HepG2 (cell line): ENCODE results near the gene HOXD1. TPM values are rescaled to one million over a fixed set of nuclear protein-coding genes. Genes with fewer than 3 reads are reported as not detected.

Source experiments
- AHDC1 ChIP-seq: sonication (generic); formaldehyde crosslinking; IDR thresholded peaks from 2 replicates; pipeline ENCODE4 v1.5.1; 2020; ENCODE audit warnings: mild to moderate bottlenecking, missing genetic modification reagents, borderline replicate concordance
- ARNTL ChIP-seq: sonication (generic); formaldehyde crosslinking; IDR thresholded peaks from 2 replicates; pipeline ENCODE4 v1.4.0; 2020; ENCODE audit warnings: mild to moderate bottlenecking, missing genetic modification reagents
- CBFB ChIP-seq: sonication (generic); formaldehyde crosslinking; IDR thresholded peaks from 2 replicates; pipeline ENCODE4 v1.4.0; 2020; ENCODE audit warnings: missing genetic modification reagents
- HOXA5 ChIP-seq: sonication (generic); formaldehyde crosslinking; IDR thresholded peaks from 2 replicates; pipeline ENCODE4 v1.4.0; 2020; ENCODE audit warnings: missing genetic modification reagents
- JARID2 ChIP-seq: sonication (generic); formaldehyde crosslinking; IDR thresholded peaks from 2 replicates; pipeline ENCODE4 v1.8.1; 2023; ENCODE audit warnings: missing genetic modification reagents, inconsistent platforms; ENCODE audit not compliant: insufficient replicate concordance
- MEIS1 ChIP-seq: sonication (generic); formaldehyde crosslinking; IDR thresholded peaks from 2 replicates; pipeline ENCODE4 v1.9.0; 2021; ENCODE audit warnings: mild to moderate bottlenecking, missing genetic modification reagents, moderate library complexity, borderline replicate concordance
- NCOA1 ChIP-seq: sonication (generic); formaldehyde crosslinking; IDR thresholded peaks from 2 replicates; pipeline ENCODE4 v1.9.0; 2021; ENCODE audit warnings: missing genetic modification reagents
- NRL ChIP-seq: sonication (generic); formaldehyde crosslinking; IDR thresholded peaks from 2 replicates; pipeline ENCODE4 v1.5.0; 2020; ENCODE audit warnings: missing genetic modification reagents, mild to moderate bottlenecking, moderate library complexity, borderline replicate concordance
- RBM39 ChIP-seq: fragments of 200-400 bp; formaldehyde crosslinking; IDR thresholded peaks from one replicate; pipeline ENCODE4 v1.6.1; 2018; ENCODE audit warnings: antibody characterized with exemption, mild to moderate bottlenecking, low read depth, low read length; ENCODE audit not compliant: poor library complexity, severe bottlenecking
- ZNF296 ChIP-seq: sonication (generic); formaldehyde crosslinking; conservative IDR thresholded peaks from 2 replicates; pipeline ENCODE4 v1.5.0; 2020; ENCODE audit warnings: mild to moderate bottlenecking, missing genetic modification reagents
- ZNF552 ChIP-seq: sonication (generic); formaldehyde crosslinking; IDR thresholded peaks from 2 replicates; pipeline ENCODE4 v1.9.0; 2022; ENCODE audit warnings: missing genetic modification reagents, mild to moderate bottlenecking, borderline replicate concordance
- ZNF569 ChIP-seq: sonication (generic); formaldehyde crosslinking; IDR thresholded peaks from 2 replicates; pipeline ENCODE4 v1.5.0; 2020; ENCODE audit warnings: mild to moderate bottlenecking, missing genetic modification reagents, moderate library complexity, borderline replicate concordance
- ZSCAN12 ChIP-seq: sonication (generic); formaldehyde crosslinking; IDR thresholded peaks from 2 replicates; pipeline ENCODE4 v1.9.0; 2021; ENCODE audit warnings: mild to moderate bottlenecking, missing genetic modification reagents
- polyA plus RNA-seq, 8 experiments: library from polyadenylated mRNA; depleted of rRNA in 3 of 8; stranded (reverse) in 7 of 8; unstranded in 1 of 8; fragments of >200 nt; fragmentation: Illumina TruSeq in 4 of 8; extraction: Trizol in 4 of 8; gene quantifications; 2 replicates each; pipeline versions ENCODE4 v1.2.1 to v1.2.3, GENCODE V29; 2011 to 2016; ENCODE audit warnings: low read depth in 4 of 8, missing spikeins in 1 of 8, mixed read lengths in 1 of 8; ENCODE audit not compliant: insufficient read depth in 1 of 8
- total RNA-seq, 5 experiments: library from RNA; depleted of rRNA; stranded (reverse); fragments of >200 nt; fragmentation: Illumina TruSeq; extraction: Trizol; gene quantifications; 2 replicates each; pipeline ENCODE4 v1.2.3, GENCODE V29; 2016; ENCODE audit warnings: low read depth in 1 of 5
- TF ChIP-seq, protein P1 (sequence below): sonication (generic); formaldehyde crosslinking; IDR thresholded peaks from 2 replicates; pipeline ENCODE4 v1.5.0; 2020; ENCODE audit warnings: missing genetic modification reagents, mild to moderate bottlenecking, borderline replicate concordance
- TF ChIP-seq, protein P2 (sequence below): sonication (generic); formaldehyde crosslinking; IDR thresholded peaks from 2 replicates; pipeline ENCODE4 v1.4.0; 2020; ENCODE audit warnings: missing genetic modification reagents, low read depth, mild to moderate bottlenecking, borderline replicate concordance
- TF ChIP-seq, protein P3 (sequence below): sonication (generic); formaldehyde crosslinking; conservative IDR thresholded peaks from 2 replicates; pipeline ENCODE4 v1.8.1; 2023; ENCODE audit warnings: missing genetic modification reagents
- TF ChIP-seq, protein P4 (sequence below): sonication (generic); formaldehyde crosslinking; IDR thresholded peaks from 2 replicates; pipeline ENCODE4 v1.4.0; 2020; ENCODE audit warnings: missing genetic modification reagents

Gene HOXD1
- total and polyA plus RNA-seq, 2 of the 13 experiments (the other 11 are each of a cell fraction or from before 2014, with no cell fraction given), result 10.0 to 22.3 TPM

DNA sequence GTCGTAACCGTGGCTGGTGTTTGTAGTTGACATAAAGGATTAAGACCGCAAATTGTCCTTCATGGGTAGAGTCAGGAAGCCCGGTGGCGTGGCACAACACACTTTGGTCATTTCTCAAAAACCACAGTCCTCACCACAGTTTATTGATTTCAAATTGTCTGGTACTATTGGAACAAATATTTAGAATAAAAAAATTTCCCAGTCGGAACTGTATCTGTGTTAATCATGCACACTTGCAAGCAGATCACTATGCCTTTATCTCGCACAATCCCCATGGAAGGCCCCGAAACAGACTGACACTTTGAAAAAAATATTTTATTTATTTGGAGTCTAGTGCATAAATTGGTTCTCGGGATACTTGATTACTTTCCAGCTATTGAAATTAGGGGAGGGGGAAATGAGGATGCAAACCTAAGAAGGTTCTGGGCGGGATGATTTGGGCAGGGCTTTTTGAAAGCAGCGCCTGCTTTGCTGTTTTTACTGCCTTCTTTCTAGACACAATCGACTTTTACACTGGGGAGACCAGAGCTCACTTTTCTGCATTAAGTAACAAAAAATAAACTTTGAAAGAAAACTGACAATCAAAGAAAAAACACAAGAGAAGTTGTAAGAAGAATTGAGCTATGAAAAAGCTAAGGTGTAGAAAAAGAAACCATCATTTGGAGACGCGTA, 15.4 kb upstream of the HOXD1 start (continued):
- TF ChIP-seq, protein P1, sequence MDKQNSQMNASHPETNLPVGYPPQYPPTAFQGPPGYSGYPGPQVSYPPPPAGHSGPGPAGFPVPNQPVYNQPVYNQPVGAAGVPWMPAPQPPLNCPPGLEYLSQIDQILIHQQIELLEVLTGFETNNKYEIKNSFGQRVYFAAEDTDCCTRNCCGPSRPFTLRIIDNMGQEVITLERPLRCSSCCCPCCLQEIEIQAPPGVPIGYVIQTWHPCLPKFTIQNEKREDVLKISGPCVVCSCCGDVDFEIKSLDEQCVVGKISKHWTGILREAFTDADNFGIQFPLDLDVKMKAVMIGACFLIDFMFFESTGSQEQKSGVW, result no peak
- TF ChIP-seq ZNF296 (CRISPR knock-in tag), result no peak
- TF ChIP-seq AHDC1, result peak; percentile 53; the same call in 1 of the 2 replicates
- no peak for TF ChIP-seq ZSCAN12 (CRISPR knock-in tag)
- TF ChIP-seq ZNF569 (CRISPR knock-in tag), result no peak
- TF ChIP-seq, protein P2, sequence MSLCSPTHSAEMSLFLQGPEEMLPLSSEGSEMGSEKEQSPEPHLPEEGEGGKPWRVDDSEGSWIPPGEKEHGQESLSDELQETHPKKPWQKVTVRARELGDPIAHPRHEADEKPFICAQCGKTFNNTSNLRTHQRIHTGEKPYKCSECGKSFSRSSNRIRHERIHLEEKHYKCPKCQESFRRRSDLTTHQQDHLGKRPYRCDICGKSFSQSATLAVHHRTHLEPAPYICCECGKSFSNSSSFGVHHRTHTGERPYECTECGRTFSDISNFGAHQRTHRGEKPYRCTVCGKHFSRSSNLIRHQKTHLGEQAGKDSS (CRISPR knock-in tag), result no peak
- no peak; the same call in 1 of the 2 replicates for TF ChIP-seq ZNF552 (CRISPR knock-in tag)
- TF ChIP-seq HOXA5 (CRISPR knock-in tag), result peak; percentile 72; the same call in 1 of the 2 replicates
- TF ChIP-seq CBFB, result peak; percentile 99
- TF ChIP-seq NCOA1 (CRISPR knock-in tag), result no peak
- TF ChIP-seq, protein P3, sequence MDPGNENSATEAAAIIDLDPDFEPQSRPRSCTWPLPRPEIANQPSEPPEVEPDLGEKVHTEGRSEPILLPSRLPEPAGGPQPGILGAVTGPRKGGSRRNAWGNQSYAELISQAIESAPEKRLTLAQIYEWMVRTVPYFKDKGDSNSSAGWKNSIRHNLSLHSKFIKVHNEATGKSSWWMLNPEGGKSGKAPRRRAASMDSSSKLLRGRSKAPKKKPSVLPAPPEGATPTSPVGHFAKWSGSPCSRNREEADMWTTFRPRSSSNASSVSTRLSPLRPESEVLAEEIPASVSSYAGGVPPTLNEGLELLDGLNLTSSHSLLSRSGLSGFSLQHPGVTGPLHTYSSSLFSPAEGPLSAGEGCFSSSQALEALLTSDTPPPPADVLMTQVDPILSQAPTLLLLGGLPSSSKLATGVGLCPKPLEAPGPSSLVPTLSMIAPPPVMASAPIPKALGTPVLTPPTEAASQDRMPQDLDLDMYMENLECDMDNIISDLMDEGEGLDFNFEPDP, result no peak
- no peak for TF ChIP-seq RBM39
- no peak for TF ChIP-seq MEIS1 (CRISPR knock-in tag)
- TF ChIP-seq ARNTL, result no peak
- TF ChIP-seq JARID2 (CRISPR knock-in tag), result no peak
- TF ChIP-seq, protein P4, sequence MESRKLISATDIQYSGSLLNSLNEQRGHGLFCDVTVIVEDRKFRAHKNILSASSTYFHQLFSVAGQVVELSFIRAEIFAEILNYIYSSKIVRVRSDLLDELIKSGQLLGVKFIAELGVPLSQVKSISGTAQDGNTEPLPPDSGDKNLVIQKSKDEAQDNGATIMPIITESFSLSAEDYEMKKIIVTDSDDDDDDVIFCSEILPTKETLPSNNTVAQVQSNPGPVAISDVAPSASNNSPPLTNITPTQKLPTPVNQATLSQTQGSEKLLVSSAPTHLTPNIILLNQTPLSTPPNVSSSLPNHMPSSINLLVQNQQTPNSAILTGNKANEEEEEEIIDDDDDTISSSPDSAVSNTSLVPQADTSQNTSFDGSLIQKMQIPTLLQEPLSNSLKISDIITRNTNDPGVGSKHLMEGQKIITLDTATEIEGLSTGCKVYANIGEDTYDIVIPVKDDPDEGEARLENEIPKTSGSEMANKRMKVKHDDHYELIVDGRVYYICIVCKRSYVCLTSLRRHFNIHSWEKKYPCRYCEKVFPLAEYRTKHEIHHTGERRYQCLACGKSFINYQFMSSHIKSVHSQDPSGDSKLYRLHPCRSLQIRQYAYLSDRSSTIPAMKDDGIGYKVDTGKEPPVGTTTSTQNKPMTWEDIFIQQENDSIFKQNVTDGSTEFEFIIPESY (CRISPR knock-in tag), result peak; percentile 68
- TF ChIP-seq NRL, result no peak
